Activated B cell treated with CpG ODN at 0.5 μM for 24 hours (primary cell): ENCODE measurements around the gene HOXC4. TPM values are rescaled to one million over a fixed set of nuclear protein-coding genes. Genes with fewer than 3 reads are reported as not detected.
A peak's percentile ranks its signal among the peaks of the same experiment; 100 is the strongest.

Experiments used
- ATAC-seq: fragments of 200-7000 bp; cut with Tn5 transposase; one replicate; pipeline ENCODE4 v1.10.0; 2021; ENCODE audit warnings: low read depth, mild to moderate bottlenecking, moderate library complexity
- CTCF ChIA-PET: fragments of 350-600 bp; sonication (Branson Sonifier 250); formaldehyde crosslinking; loops from one replicate; lab custom pipeline; 2021; ENCODE audit warnings: antibody characterized with exemption; lab: Charles Lee
- POLR2A ChIA-PET: fragments of 350-600 bp; sonication (Branson Sonifier 250); formaldehyde crosslinking; loops from one replicate; lab custom pipeline; 2021; ENCODE audit warnings: antibody characterized with exemption; lab: Charles Lee
- DNase-seq: peaks from one replicate; pipeline ENCODE4 v3.0.0; 2022
- H3K27ac Mint-ChIP-seq: one replicate; pipeline ENCODE4 v1.8.0; 2020; ENCODE audit warnings: mixed read lengths
- H3K27me3 Mint-ChIP-seq: one replicate; pipeline ENCODE4 v1.8.0; 2021; ENCODE audit warnings: mixed read lengths
- H3K36me3 Mint-ChIP-seq: one replicate; pipeline ENCODE4 v1.8.0; 2021; ENCODE audit warnings: low read depth, mixed read lengths
- H3K4me1 Mint-ChIP-seq: one replicate; pipeline ENCODE4 v1.8.0; 2021; ENCODE audit warnings: mixed read lengths
- H3K4me3 Mint-ChIP-seq: one replicate; pipeline ENCODE4 v1.8.0; 2020; ENCODE audit warnings: mild to moderate bottlenecking, mixed read lengths
- H3K9me3 Mint-ChIP-seq: one replicate; pipeline ENCODE4 v1.8.0; 2020; ENCODE audit warnings: mixed read lengths
- CTCF ChIP-seq: fragments of 200-600 bp; IDR thresholded peaks from one replicate; pipeline ENCODE4 v1.8.0; 2022; ENCODE audit warnings: antibody characterized with exemption, mild to moderate bottlenecking
- intact Hi-C: fragments of 100-400 bp; cut with micrococcal nuclease; formaldehyde crosslinking; loops from one replicate; pipeline ENCODE4 v1.15.1; 2024
- total RNA-seq: library from RNA; stranded (reverse); gene quantifications from 2 replicates; pipeline ENCODE4 v1.2.3, GENCODE V29; 2022

The HOXC4 gene
- total RNA-seq, 1 donor from 2014 or later, result 4.3 TPM

GRCh38 chr12:54049108-54049507 lies 4.5 kb upstream of the HOXC4 start:
- Mint-ChIP-seq H3K4me1 (peaks cover 44% of the 10 kb centered on the region), H3K27ac (no peak overlapping the region), H3K4me3 (no peak overlapping the region), H3K27me3 (peaks cover 63% of the 10 kb centered on the region), H3K9me3 (no peaks in the 10 kb centered on the region), H3K36me3 (no peaks in the 10 kb centered on the region)
- DNase-seq (no peak), ATAC-seq (no peak)
- intact Hi-C loops, result loop anchor here (5.0 kb wide), 1 partner anchor 42 kb away; the partner anchor contains the start of gene HOXC8
- TF ChIP-seq CTCF, result no peak
- ChIA-PET CTCF (no interaction called here), POLR2A (no interaction called here)

- POLR2A ChIA-PET, result no interaction called here
- intact Hi-C loops, result loop anchor here (5.0 kb wide), 1 partner anchor 98 kb away; the partner anchor contains the start of gene HOXC12
- no peaks in the 10 kb centered on the region for H3K9me3 Mint-ChIP-seq
- DNase-seq (no peak), ATAC-seq (no peak)
- H3K27me3 Mint-ChIP-seq, result peaks cover 52% of the 10 kb centered on the region
- H3K4me1 Mint-ChIP-seq, result peaks cover 52% of the 10 kb centered on the region
- peak overlapping the region; percentile 46 for H3K27ac Mint-ChIP-seq
- no peak for TF ChIP-seq CTCF
- no peak overlapping the region for H3K4me3 Mint-ChIP-seq
- CTCF ChIA-PET, result interaction anchor here (0.8 to 1.0 kb wide), 2 partner anchors 140 to 157 kb away, joined by 3 to 4 read pairs; no protein-coding TSS in a partner anchor
- H3K36me3 Mint-ChIP-seq, result no peaks in the 10 kb centered on the region
These were observed 3.2 kb upstream of the HOXC4 start for GRCh38 chr12:54050482-54050810.

- ChIA-PET POLR2A (interaction anchor here (1.7 to 3.7 kb wide), 2 partner anchors 138 to 140 kb away, joined by 9 to 29 read pairs; partner anchors contain the start of gene SMUG1), CTCF (interaction anchor here (0.8 to 1.4 kb wide), 3 partner anchors 10 to 156 kb away, joined by 3 to 4 read pairs (median 4); no protein-coding TSS in a partner anchor)
- ATAC-seq (no peak), DNase-seq (no peak)
- H3K36me3 Mint-ChIP-seq, result no peaks in the 10 kb centered on the region
- no peak for TF ChIP-seq CTCF
- intact Hi-C loops, result loop anchor here (5.0 kb wide), 1 partner anchor 99 kb away; the partner anchor contains the start of gene HOXC12
- H3K27ac Mint-ChIP-seq, result no peak overlapping the region
- peaks cover 59% of the 10 kb centered on the region for H3K4me1 Mint-ChIP-seq
- H3K4me3 Mint-ChIP-seq, result no peak overlapping the region
- peaks cover 45% of the 10 kb centered on the region for H3K27me3 Mint-ChIP-seq
- no peaks in the 10 kb centered on the region for H3K9me3 Mint-ChIP-seq
These were observed 2.4 kb upstream of the HOXC4 start for GRCh38 chr12:54051026-54051842.

- ChIA-PET CTCF (interaction anchor here (0.7 to 2.7 kb wide), 6 partner anchors 11 to 156 kb away, joined by 3 to 15 read pairs (median 4); partner anchors contain the start of gene HOXC5), POLR2A (interaction anchor here (0.7 to 3.7 kb wide), 6 partner anchors 16 to 140 kb away, joined by 4 to 29 read pairs (median 10); partner anchors contain the start of gene SMUG1)
- Mint-ChIP-seq H3K4me1 (peaks cover 57% of the 10 kb centered on the region), H3K27me3 (peaks cover 42% of the 10 kb centered on the region), H3K36me3 (no peaks in the 10 kb centered on the region), H3K4me3 (peak overlapping the region; percentile 40), H3K9me3 (no peaks in the 10 kb centered on the region), H3K27ac (peak overlapping the region; percentile 6)
- intact Hi-C loops, result loop anchor here (2.0 to 5.0 kb wide), 3 partner anchors 17 to 325 kb away; partner anchors contain the start of genes CALCOCO1 and HOXC12
- DNase-seq, result no peak
- no peak for ATAC-seq
- TF ChIP-seq CTCF, result no peak
These were observed 1.7 kb upstream of the HOXC4 start for GRCh38 chr12:54051874-54052437.
